ENCODE data around the gene CCDC124.

DNA sequence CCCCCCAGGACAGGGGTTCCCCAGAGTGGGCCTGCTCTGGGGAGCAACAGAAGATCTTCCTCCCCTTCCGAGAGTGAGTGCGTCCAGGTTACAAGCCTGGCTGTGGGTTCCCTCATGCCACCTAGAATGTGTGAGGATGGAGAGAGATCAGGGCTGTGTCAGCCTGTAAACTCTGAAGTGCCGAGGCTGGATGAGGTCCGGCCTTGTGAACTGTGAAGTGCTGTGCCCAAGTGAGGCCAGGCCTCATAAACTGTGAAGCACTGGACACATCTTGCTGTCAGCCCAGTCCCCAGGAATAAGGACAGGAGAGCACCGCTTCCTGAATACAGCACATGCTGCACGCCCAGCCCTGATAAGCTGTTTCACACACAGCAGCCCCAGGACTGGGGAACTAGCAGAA is 41.7 kb downstream of the CCDC124 start:
- TF ChIP-seq, protein P1, sequence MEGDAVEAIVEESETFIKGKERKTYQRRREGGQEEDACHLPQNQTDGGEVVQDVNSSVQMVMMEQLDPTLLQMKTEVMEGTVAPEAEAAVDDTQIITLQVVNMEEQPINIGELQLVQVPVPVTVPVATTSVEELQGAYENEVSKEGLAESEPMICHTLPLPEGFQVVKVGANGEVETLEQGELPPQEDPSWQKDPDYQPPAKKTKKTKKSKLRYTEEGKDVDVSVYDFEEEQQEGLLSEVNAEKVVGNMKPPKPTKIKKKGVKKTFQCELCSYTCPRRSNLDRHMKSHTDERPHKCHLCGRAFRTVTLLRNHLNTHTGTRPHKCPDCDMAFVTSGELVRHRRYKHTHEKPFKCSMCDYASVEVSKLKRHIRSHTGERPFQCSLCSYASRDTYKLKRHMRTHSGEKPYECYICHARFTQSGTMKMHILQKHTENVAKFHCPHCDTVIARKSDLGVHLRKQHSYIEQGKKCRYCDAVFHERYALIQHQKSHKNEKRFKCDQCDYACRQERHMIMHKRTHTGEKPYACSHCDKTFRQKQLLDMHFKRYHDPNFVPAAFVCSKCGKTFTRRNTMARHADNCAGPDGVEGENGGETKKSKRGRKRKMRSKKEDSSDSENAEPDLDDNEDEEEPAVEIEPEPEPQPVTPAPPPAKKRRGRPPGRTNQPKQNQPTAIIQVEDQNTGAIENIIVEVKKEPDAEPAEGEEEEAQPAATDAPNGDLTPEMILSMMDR (IDR thresholded peaks at IDR 0.05): no peak
- TF ChIP-seq POLR2A (IDR thresholded peaks at IDR 0.05): no peak

All from right lobe of liver (tissue), 4 donors.